ENCODE results near the gene CACTIN. TPM values are rescaled to one million over a fixed set of nuclear protein-coding genes. Genes with fewer than 3 reads are reported as not detected.

The CACTIN gene
- total RNA-seq, 6 donors from 2014 or later, result 21.5 to 97.4 (median 25.5) TPM

DNA sequence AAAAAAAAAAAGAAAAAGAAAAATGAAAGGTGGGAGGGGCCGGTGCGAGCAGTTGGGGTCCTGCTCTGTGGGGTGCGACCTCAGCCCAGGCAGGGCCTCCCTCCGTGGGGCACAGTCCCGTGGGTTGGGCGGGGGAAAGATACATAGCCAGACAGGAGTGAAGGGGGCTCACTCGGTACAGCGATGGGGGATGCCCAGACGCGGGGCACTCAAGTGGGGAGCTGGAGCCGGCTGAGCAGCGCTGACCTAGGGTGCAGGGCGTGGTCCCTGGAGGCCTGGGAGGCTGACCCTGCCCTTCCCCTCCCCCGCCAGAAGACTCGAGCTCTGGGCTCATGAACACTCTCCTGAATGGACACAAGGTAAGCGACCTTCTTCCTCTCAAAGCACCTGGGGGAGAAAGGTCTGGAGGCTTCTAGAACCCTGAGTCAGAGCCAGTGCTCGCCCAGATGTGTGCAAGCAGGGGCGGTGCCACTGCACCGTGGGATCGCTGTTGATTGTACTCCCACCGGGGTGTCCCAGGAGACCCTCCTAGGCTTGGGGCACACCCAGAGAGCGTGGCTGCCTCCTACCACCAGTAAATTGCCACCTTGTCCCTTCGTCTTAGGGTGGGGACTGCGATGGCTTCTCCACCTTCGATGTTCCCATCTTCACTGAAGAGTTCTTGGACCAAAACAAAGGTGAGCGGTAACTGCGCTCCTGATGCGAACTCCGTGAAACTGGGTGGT, 50.5 kb downstream of the CACTIN start:
- H3K36me3 ChIP-seq, result peaks cover 0 to 13% (median 0%) of the 10 kb centered on the region in 4 donors
- WGBS, 2 donors, result 92 to 94% methylated on average over 27 to 29 of the region's 29 CpGs

DNA sequence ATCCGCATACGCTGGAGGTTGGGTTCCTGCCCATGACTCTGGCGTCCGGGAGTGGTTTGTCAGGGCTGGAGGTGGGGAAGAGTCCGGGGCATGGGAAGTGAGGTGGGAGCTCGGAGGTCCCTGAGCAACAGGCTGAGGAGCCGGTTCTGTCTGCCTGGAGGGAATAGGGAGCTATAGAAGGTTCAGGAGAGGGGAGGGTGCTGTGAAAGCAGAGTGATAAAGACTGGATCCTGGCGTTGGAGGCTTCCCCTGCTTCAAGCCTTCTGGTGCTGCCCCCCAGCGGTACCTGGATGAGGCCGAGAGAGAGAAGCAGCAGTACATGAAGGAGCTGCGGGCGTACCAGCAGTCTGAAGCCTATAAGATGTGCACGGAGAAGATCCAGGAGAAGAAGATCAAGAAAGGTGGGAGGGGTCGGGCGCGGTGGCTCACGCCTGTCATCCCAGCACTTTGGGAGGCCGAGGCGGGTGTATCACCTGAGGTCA, 51.3 kb downstream of the CACTIN start:
- peaks cover 15 to 33% (median 25%) of the 10 kb centered on the region in 4 donors for H3K4me1 ChIP-seq
- WGBS, 2 donors, result 89 to 92% methylated on average over 19 of the region's 19 CpGs
- H3K9me3 ChIP-seq, result no peaks in the 10 kb centered on the region
- DNase-seq (no peak), ATAC-seq (ENCODE audit: low FRiP score in 2 of 2) (no peak)
- H3K27ac ChIP-seq, result no peak overlapping the region
- peaks cover 0 to 13% (median 0%) of the 10 kb centered on the region in 4 donors for H3K36me3 ChIP-seq
- no peaks in the 10 kb centered on the region for H3K27me3 ChIP-seq
- TF ChIP-seq POLR2A (IDR thresholded peaks at IDR 0.05) (no peak), POLR2AphosphoS5 (IDR thresholded peaks at IDR 0.05) (no peak), EP300 (IDR thresholded peaks at IDR 0.05) (no peak)
- TF ChIP-seq, protein P1, sequence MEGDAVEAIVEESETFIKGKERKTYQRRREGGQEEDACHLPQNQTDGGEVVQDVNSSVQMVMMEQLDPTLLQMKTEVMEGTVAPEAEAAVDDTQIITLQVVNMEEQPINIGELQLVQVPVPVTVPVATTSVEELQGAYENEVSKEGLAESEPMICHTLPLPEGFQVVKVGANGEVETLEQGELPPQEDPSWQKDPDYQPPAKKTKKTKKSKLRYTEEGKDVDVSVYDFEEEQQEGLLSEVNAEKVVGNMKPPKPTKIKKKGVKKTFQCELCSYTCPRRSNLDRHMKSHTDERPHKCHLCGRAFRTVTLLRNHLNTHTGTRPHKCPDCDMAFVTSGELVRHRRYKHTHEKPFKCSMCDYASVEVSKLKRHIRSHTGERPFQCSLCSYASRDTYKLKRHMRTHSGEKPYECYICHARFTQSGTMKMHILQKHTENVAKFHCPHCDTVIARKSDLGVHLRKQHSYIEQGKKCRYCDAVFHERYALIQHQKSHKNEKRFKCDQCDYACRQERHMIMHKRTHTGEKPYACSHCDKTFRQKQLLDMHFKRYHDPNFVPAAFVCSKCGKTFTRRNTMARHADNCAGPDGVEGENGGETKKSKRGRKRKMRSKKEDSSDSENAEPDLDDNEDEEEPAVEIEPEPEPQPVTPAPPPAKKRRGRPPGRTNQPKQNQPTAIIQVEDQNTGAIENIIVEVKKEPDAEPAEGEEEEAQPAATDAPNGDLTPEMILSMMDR (IDR thresholded peaks at IDR 0.05), result no peak
- no peak overlapping the region for H3K4me3 ChIP-seq

More for the DNA sequence above, 50.5 kb downstream of the CACTIN start:
- peak overlapping the region in 1 of 4 donors; percentile 15 for H3K27ac ChIP-seq
- H3K9me3 ChIP-seq, result no peaks in the 10 kb centered on the region
- DNase-seq, result no peak
- ATAC-seq (ENCODE audit: low FRiP score in 2 of 2), result no peak
- H3K27me3 ChIP-seq, result no peaks in the 10 kb centered on the region
- TF ChIP-seq POLR2A (IDR thresholded peaks at IDR 0.05) (no peak), EP300 (IDR thresholded peaks at IDR 0.05) (no peak), POLR2AphosphoS5 (IDR thresholded peaks at IDR 0.05) (no peak)
- TF ChIP-seq, protein P1 (IDR thresholded peaks at IDR 0.05), result no peak
- H3K4me3 ChIP-seq, result peak overlapping the region in 3 of 4 donors; percentile 7 to 40 (median 28)
- peaks cover 15 to 33% (median 25%) of the 10 kb centered on the region in 4 donors for H3K4me1 ChIP-seq

DNA sequence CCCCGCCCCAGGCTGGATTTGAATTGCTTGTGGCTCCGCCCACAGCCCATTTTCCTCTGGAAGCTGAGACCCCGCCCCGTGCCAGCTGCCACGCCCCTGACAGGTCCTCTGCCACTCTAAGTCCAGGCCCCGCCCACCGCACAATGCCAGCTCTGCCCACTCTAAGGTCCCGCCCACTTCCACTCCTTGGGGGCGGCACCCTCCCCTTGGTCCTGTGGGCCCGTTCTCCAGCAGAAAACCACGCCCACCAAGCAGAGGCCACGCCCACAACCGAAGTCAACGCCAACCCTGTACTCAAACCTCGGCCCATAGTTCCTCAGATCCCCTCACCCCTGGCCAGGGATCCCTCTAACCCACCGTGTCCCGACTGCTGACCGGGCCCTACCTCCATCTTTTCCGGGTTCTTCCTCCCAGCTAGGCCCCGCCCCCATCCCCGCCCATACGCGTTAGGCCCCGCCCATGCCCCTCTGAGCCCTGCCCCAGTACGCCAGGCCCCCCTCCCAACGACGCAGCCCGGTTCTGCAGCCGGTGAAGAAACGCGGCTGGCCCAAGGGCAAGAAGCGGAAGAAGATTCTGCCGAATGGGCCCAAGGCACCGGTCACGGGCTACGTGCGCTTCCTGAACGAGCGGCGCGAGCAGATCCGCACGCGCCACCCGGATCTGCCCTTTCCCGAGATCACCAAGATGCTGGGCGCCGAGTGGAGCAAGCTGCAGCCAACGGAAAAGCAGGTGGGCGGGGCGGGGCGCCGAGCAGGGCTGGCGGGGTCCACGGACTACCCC, 52.5 kb downstream of the CACTIN start:
- H3K9me3 ChIP-seq, result no peaks in the 10 kb centered on the region
- peak overlapping the region in 3 of 4 donors; percentile 86 to 92 (median 91) for H3K4me3 ChIP-seq
- peak; percentile 64 to 86 for ATAC-seq (ENCODE audit: low FRiP score in 2 of 2)
- no peaks in the 10 kb centered on the region for H3K27me3 ChIP-seq
- peaks cover 15 to 33% (median 25%) of the 10 kb centered on the region in 4 donors for H3K4me1 ChIP-seq
- peak overlapping the region in 3 of 4 donors; percentile 23 to 92 (median 80) for H3K27ac ChIP-seq
- no peak for TF ChIP-seq POLR2A (IDR thresholded peaks at IDR 0.05)
- TF ChIP-seq, protein P1 (IDR thresholded peaks at IDR 0.05), result no peak
- TF ChIP-seq POLR2AphosphoS5 (IDR thresholded peaks at IDR 0.05), result no peak
- no peak for TF ChIP-seq EP300 (IDR thresholded peaks at IDR 0.05)
- peaks cover 0 to 13% (median 0%) of the 10 kb centered on the region in 4 donors for H3K36me3 ChIP-seq
- 49 to 60% methylated on average over 29 to 31 of the region's 55 CpGs for WGBS, 2 donors
- peak; percentile 96 to 99 for DNase-seq

DNA sequence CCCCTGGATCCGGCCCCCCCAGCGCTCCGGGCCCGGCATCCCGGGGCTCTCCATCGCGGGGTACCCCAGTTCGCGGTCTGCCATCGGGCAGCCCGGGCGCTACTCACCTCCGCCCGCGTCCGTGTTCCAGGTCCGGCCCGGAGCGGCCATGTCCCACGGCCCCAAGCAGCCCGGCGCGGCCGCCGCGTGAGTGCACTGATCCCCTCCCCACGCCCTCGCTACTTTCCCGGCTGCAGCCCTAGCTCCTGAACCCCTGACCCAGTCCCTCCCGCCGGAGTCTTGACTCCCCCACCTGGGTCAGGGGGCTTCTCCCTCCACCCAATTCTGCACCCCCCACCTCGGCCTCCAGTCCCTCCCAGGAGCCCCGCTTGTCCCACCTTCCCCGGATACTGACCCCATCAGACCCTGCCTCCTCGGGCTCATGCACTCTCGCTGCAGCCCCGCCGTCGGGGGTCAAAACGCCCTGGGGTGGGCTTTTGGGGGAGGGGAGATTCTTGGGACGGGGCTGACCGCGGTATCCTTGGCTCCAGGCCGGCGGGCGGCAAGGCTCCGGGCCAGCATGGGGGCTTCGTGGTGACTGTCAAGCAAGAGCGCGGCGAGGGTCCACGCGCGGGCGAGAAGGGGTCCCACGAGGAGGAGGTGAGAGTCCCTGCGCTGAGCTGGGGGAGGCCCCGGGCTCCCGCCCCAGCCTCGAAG, 53.3 kb downstream of the CACTIN start:
- DNase-seq (peak; percentile 29 to 92), ATAC-seq (ENCODE audit: low FRiP score in 2 of 2) (peak; percentile 13 to 33)
- WGBS, 2 donors, result 0% methylated on average over 12 to 29 of the region's 60 CpGs
- TF ChIP-seq EP300 (IDR thresholded peaks at IDR 0.05) (no peak), POLR2AphosphoS5 (IDR thresholded peaks at IDR 0.05) (no peak), POLR2A (IDR thresholded peaks at IDR 0.05) (no peak)
- TF ChIP-seq, protein P1 (IDR thresholded peaks at IDR 0.05), result no peak
- Histone ChIP-seq H3K36me3 (peaks cover 0 to 12% (median 0%) of the 10 kb centered on the region in 4 donors), H3K4me1 (peaks cover 15 to 33% (median 25%) of the 10 kb centered on the region in 4 donors), H3K27me3 (no peaks in the 10 kb centered on the region), H3K9me3 (no peaks in the 10 kb centered on the region), H3K27ac (peak overlapping the region; percentile 80 to 92 (median 82)), H3K4me3 (peak overlapping the region; percentile 85 to 92 (median 88))
